Astrocyte (in vitro differentiated cells and primary cell): Measurements from ENCODE around the gene SLIT3.

ENCODE experiments used
- EZH2 ChIP-seq: IDR thresholded peaks from 2 replicates; pipeline ENCODE4 v1.6.1; 2012; ENCODE audit warnings: mild to moderate bottlenecking, low read length, inconsistent platforms; ENCODE audit not compliant: insufficient read depth
- TF ChIP-seq, protein P1 (sequence below): IDR thresholded peaks from 2 replicates; pipeline ENCODE4 v1.5.1; 2011; ENCODE audit warnings: low read depth, mild to moderate bottlenecking, inconsistent platforms, low read length, moderate library complexity; ENCODE audit not compliant: insufficient read depth

DNA sequence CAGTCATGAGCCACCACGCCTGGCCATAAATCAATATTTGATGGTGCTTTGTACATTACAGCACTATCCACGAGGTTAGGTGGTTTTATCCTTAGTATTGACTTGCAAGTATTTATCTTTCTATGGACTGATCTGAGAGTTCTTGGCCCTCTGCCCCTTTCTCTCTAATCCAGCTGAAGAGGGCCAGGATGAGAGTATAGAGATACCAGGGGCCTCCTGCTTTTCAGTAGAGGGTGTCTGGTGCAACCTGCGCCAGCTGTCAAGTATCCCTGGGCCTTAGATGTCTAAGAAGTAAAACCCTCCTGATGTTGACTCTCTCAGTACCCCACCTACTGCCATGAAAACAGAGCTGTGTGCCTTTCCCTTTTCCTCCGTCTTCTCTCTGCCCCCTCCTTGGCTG, 153.4 kb downstream of the SLIT3 start:
- TF ChIP-seq, protein P1, sequence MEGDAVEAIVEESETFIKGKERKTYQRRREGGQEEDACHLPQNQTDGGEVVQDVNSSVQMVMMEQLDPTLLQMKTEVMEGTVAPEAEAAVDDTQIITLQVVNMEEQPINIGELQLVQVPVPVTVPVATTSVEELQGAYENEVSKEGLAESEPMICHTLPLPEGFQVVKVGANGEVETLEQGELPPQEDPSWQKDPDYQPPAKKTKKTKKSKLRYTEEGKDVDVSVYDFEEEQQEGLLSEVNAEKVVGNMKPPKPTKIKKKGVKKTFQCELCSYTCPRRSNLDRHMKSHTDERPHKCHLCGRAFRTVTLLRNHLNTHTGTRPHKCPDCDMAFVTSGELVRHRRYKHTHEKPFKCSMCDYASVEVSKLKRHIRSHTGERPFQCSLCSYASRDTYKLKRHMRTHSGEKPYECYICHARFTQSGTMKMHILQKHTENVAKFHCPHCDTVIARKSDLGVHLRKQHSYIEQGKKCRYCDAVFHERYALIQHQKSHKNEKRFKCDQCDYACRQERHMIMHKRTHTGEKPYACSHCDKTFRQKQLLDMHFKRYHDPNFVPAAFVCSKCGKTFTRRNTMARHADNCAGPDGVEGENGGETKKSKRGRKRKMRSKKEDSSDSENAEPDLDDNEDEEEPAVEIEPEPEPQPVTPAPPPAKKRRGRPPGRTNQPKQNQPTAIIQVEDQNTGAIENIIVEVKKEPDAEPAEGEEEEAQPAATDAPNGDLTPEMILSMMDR, result no peak
- no peak for TF ChIP-seq EZH2
